NCI-H345 (cell line): Measurements from ENCODE around the gene ITGBL1.

Experiments
- DNase-seq: peaks from one replicate; lab custom pipeline; 2025; lab: John Stamatoyannopoulos, UW

Gene ITGBL1

GRCh38 chr13:101703838-101704237, 251.4 kb downstream of the ITGBL1 start:
- peak; percentile 8 for DNase-seq

- DNase-seq: no peak
Measured at GRCh38 chr13:101706651-101707050, 254.2 kb downstream of the ITGBL1 start.

GRCh38 chr13:101707659-101708058, 255.2 kb downstream of the ITGBL1 start:
- no peak for DNase-seq

GRCh38 chr13:101708115-101708514, 255.6 kb downstream of the ITGBL1 start:
- DNase-seq: no peak

GRCh38 chr13:101709952-101710351, 257.5 kb downstream of the ITGBL1 start:
- DNase-seq: peak; percentile 37

GRCh38 chr13:101711307-101712025, 259.0 kb downstream of the ITGBL1 start:
- DNase-seq: no peak

GRCh38 chr13:101712026-101712348, 259.5 kb downstream of the ITGBL1 start:
- DNase-seq: no peak

- no peak for DNase-seq
Measured at GRCh38 chr13:101714195-101714594, 261.7 kb downstream of the ITGBL1 start.

GRCh38 chr13:101717353-101717752, 264.9 kb downstream of the ITGBL1 start:
- DNase-seq: no peak

GRCh38 chr13:101718496-101718895, 266.0 kb downstream of the ITGBL1 start:
- DNase-seq: no peak

GRCh38 chr13:101726681-101727080, 274.2 kb downstream of the ITGBL1 start:
- DNase-seq: no peak

- DNase-seq: no peak
Measured at GRCh38 chr13:101727118-101727517, 274.6 kb downstream of the ITGBL1 start.

GRCh38 chr13:101728021-101728420, 275.5 kb downstream of the ITGBL1 start:
- no peak for DNase-seq

- DNase-seq: no peak
Measured at GRCh38 chr13:101728615-101729014, 276.1 kb downstream of the ITGBL1 start.

- no peak for DNase-seq
Measured at GRCh38 chr13:101730420-101731000, 278.0 kb downstream of the ITGBL1 start.

- DNase-seq: no peak
Measured at GRCh38 chr13:101736566-101736965, 284.1 kb downstream of the ITGBL1 start.

- DNase-seq: no peak
Measured at GRCh38 chr13:101738336-101738735, 285.9 kb downstream of the ITGBL1 start.

- no peak for DNase-seq
Measured at GRCh38 chr13:101739382-101740178, 287.1 kb downstream of the ITGBL1 start.

GRCh38 chr13:101746513-101746912, 294.0 kb downstream of the ITGBL1 start:
- DNase-seq: no peak

- DNase-seq: no peak
Measured at GRCh38 chr13:101747039-101747438, 294.6 kb downstream of the ITGBL1 start.

GRCh38 chr13:101749584-101749983, 297.1 kb downstream of the ITGBL1 start:
- no peak for DNase-seq

- DNase-seq: peak; percentile 93
Measured at GRCh38 chr13:101751488-101751887, 299.0 kb downstream of the ITGBL1 start.

- DNase-seq: no peak
Measured at GRCh38 chr13:101752432-101752831, 300.0 kb downstream of the ITGBL1 start.
